LNCAP (cell line): ENCODE results near the gene SLCO3A1.

ENCODE experiments used
- TF ChIP-seq, protein P1 (sequence below): fragments of 450-650 bp; IDR thresholded peaks from 2 replicates; pipeline ENCODE4 v1.5.1; 2017; ENCODE audit warnings: mild to moderate bottlenecking

SLCO3A1 gene

DNA sequence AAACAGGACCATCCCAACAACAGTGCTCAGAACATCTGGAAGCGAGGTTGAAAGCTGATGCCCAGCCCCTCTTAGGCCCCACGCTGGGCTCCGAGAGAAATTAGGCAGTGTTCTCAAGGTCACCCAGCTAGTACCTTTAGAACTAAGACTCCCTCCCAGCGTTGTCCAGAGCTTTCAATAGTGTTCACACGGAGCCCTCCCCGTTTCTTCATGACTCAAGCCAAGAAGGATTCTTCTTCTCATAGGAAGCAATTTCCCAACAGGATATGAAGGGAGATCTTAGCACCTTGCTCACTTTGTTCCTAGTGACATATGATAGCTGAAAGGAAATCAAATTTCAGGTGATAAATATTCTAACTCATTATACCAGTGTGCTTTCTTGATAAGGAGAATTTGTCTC, 296.0 kb downstream of the SLCO3A1 start:
- TF ChIP-seq, protein P1, sequence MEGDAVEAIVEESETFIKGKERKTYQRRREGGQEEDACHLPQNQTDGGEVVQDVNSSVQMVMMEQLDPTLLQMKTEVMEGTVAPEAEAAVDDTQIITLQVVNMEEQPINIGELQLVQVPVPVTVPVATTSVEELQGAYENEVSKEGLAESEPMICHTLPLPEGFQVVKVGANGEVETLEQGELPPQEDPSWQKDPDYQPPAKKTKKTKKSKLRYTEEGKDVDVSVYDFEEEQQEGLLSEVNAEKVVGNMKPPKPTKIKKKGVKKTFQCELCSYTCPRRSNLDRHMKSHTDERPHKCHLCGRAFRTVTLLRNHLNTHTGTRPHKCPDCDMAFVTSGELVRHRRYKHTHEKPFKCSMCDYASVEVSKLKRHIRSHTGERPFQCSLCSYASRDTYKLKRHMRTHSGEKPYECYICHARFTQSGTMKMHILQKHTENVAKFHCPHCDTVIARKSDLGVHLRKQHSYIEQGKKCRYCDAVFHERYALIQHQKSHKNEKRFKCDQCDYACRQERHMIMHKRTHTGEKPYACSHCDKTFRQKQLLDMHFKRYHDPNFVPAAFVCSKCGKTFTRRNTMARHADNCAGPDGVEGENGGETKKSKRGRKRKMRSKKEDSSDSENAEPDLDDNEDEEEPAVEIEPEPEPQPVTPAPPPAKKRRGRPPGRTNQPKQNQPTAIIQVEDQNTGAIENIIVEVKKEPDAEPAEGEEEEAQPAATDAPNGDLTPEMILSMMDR, result no peak

DNA sequence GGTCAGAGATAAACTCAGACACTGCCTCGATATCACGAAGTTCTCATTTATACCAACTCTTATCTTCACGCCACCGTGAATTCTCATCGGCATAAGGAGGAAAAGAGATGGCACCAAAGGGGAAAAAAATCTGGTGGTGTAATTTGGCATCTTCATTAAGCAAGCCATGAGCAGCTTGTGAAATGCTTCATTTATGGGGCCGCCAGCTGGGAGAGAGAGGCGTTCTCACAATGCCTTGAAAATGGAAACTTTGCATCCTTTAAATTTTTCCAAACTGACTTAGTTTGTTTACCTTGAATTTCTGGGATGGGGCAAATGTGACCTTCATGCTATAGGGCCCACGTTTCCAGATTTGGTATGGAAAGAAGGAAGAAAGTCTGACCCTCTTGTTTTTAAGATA, 297.7 kb downstream of the SLCO3A1 start:
- TF ChIP-seq, protein P1, result no peak

DNA sequence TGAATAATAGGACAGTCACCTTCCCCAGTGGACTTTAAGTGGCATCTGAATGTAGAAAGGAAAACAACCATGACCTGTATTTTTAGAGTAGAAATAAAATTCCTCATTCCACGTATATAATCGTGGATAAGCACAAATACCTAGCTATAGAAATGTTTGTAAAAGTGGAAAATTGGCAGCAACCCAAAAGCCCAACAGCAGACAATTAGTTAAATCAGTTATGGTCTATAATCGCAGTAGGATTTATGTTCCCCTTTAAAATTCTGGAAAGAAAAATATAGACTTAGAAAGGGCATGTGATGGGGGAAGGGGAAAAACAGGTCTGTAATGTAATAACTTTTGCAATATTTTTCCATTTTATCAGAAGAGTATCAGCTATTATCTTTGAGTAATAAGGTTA, 298.2 kb downstream of the SLCO3A1 start:
- TF ChIP-seq, protein P1, result no peak

DNA sequence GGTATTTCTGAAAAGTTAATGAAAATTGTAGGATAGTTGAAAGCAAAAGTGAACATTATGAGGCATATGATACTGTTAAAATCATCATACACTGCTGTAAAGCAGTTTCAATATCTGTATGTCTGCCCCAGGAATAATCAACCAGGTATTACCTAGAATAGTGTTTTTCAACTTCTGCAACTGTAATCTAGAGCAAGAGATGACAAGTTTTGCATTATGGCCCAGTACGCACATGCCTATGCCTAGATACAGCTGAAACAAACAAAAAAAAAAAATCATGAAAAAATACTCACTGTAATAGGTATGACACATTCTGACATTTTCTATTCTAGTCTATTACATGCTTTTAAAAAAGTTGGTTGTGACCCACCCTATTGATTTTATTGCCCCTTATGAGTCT, 299.5 kb downstream of the SLCO3A1 start:
- TF ChIP-seq, protein P1, result no peak

DNA sequence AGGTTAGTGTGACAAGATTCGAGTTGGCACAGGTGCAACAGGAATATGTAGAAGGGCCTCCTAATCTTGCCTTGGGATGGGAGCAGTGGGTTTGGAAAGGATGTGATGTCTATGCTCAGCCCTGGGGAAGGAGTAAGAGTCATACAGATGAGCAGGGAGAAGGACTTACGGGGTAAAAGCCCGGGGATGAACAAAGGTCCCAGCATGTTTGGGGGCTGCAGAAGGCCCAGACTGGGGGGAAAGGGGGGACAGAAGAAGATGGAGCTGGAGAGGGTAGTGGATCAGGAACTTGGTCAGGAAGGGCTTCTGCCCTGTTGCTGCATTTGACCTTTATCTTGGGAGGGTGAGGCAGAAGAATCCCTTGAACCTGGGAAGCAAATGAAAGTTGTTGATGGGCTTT, 300.1 kb downstream of the SLCO3A1 start:
- TF ChIP-seq, protein P1, result no peak

DNA sequence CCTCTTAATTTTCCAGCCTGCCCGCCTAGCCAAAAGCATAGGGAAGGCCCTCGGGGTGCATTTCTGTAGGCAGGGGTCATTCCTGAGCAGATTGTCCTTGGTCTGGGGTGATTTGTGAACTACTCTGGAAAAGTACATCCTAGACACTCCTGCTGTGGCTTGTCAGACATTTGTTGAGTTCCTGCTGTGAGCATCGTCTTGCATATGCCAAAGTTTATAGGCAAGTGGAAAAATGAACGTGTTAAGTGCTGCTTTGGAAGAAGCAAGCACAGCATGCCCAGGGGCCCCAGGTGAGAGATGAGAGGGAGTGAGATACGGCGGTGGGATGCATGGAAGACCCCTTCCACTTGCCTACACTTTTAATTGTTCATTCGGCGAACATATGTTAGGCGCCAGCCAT, 302.4 kb downstream of the SLCO3A1 start:
- TF ChIP-seq, protein P1, result no peak

DNA sequence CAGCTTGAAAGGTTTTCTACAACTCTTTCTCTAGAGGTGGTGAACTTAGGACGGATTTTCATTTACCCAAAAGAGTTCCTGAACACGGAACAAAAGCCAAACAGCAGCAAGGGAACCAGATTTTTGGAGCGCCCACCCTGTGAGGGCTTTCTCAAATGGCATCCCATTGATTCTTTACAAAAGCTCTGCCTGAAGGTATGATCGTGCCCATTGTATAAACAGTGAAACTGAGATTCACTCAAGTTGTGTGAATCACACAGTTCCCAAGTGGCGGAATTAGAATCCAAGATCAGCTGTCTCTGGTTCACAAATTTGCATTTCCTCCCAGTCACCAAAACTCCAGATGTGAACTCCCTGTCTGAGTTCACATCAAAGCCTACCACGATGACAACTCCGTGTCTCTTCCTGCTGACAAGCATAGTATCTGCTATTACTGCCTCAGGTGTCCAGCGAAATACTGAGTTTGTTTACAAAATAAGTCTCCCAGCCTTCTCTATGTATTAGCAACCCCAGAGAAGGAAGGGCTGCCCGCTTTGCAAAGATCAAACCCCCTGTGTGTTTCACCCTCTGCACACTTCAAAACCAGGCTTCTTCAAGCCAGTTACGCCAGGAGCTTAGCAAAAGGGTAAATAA, 304.3 kb downstream of the SLCO3A1 start:
- TF ChIP-seq, protein P1, result no peak

DNA sequence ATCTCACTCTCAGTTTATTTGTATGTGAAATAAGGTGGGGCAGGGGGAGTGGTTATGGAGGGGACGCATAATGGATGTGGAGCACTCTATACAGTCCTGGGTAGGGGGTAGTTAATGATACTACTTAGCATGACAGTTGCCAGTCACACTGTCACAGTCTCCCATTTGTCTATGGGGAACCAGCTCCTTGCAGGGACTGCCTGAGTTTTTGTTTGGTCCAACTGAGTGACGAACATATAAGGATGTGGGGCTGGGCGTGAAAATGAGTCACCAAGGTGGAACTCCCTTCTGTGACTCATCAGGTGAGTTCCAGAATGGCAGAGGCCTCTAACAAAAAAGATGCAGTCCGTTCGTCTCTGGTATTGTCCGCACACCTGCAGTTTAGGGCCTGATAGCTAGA, 304.9 kb downstream of the SLCO3A1 start:
- TF ChIP-seq, protein P1, result no peak
